Neural cell (in vitro differentiated cells): ENCODE measurements around the gene C17orf113.

Experiments
- EP300 ChIP-seq: fragments of 450-650 bp; conservative IDR thresholded peaks from 2 replicates; pipeline ENCODE4 v1.6.1; 2014; ENCODE audit warnings: antibody characterized with exemption, mild to moderate bottlenecking, moderate library complexity; ENCODE audit not compliant: poor library complexity, severe bottlenecking
- EZH2 ChIP-seq: fragments of 200-600, 300-800 bp; shearing (Covaris generic), sonication (generic); IDR thresholded peaks from 2 replicates; pipeline ENCODE4 v1.6.1; 2014; ENCODE audit warnings: antibody characterized with exemption, low read length, borderline replicate concordance, mild to moderate bottlenecking; ENCODE audit not compliant: insufficient read depth, poor library complexity, severe bottlenecking
- MXI1 ChIP-seq: fragments of 450-650 bp; conservative IDR thresholded peaks from 2 replicates; pipeline ENCODE4 v1.6.1; 2014; ENCODE audit warnings: antibody characterized with exemption, mild to moderate bottlenecking; ENCODE audit not compliant: poor library complexity, severe bottlenecking
- RAD21 ChIP-seq: fragments of 450-650 bp; conservative IDR thresholded peaks from 2 replicates; pipeline ENCODE4 v1.6.1; 2014; ENCODE audit warnings: antibody characterized with exemption, mild to moderate bottlenecking, moderate library complexity
- SMC3 ChIP-seq: fragments of 450-650 bp; conservative IDR thresholded peaks from 2 replicates; pipeline ENCODE4 v1.6.1; 2014; ENCODE audit warnings: antibody characterized with exemption, mild to moderate bottlenecking, moderate library complexity; ENCODE audit not compliant: poor library complexity
- TAF1 ChIP-seq: IDR thresholded peaks from 2 replicates; pipeline ENCODE4 v1.6.1; 2012; ENCODE audit warnings: low read depth
- TF ChIP-seq, protein P1 (sequence below): fragments of 450-650 bp; IDR thresholded peaks from 2 replicates; pipeline ENCODE4 v1.5.1; 2014; ENCODE audit warnings: antibody characterized with exemption, mild to moderate bottlenecking, moderate library complexity; ENCODE audit not compliant: poor library complexity, severe bottlenecking
- TF ChIP-seq, protein P2 (sequence below): IDR thresholded peaks from 2 replicates; pipeline ENCODE4 v1.6.1; 2012; ENCODE audit warnings: borderline replicate concordance

DNA sequence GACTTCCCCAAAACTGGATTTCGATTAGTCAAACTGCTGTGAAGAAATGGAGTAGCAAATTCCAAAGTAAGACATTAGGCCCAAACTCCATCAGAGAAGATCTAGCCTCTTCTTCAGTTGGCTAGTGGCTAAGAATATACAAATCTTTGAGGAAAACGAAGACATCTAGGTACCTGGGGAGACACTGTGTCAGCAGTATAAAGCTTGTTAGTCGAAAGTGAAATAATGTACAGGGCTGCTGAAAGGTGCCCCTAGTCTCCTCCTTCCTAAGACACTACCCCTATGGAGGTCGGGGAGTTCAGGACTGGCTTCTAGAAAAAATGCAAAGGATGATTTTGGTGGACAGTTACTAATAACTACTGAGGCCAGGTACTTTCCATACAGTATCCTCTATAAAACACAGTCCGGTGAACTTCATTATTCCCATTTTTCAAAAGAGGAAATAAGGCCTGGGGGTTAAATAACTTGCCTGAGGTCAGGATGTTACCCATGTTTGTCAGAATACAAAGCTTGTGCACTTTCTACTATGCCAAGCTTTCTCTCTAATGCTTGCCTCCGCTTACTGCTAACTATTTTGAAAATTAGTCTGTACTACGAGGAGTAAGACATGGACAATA is 48.1 kb downstream of the C17orf113 start:
- TF ChIP-seq, protein P1, sequence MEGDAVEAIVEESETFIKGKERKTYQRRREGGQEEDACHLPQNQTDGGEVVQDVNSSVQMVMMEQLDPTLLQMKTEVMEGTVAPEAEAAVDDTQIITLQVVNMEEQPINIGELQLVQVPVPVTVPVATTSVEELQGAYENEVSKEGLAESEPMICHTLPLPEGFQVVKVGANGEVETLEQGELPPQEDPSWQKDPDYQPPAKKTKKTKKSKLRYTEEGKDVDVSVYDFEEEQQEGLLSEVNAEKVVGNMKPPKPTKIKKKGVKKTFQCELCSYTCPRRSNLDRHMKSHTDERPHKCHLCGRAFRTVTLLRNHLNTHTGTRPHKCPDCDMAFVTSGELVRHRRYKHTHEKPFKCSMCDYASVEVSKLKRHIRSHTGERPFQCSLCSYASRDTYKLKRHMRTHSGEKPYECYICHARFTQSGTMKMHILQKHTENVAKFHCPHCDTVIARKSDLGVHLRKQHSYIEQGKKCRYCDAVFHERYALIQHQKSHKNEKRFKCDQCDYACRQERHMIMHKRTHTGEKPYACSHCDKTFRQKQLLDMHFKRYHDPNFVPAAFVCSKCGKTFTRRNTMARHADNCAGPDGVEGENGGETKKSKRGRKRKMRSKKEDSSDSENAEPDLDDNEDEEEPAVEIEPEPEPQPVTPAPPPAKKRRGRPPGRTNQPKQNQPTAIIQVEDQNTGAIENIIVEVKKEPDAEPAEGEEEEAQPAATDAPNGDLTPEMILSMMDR = no peak
- no peak for TF ChIP-seq RAD21
- TF ChIP-seq SMC3 = no peak
- no peak for TF ChIP-seq EZH2
- TF ChIP-seq EP300 = no peak
- TF ChIP-seq MXI1 = no peak
- TF ChIP-seq TAF1 = no peak
- TF ChIP-seq, protein P2, sequence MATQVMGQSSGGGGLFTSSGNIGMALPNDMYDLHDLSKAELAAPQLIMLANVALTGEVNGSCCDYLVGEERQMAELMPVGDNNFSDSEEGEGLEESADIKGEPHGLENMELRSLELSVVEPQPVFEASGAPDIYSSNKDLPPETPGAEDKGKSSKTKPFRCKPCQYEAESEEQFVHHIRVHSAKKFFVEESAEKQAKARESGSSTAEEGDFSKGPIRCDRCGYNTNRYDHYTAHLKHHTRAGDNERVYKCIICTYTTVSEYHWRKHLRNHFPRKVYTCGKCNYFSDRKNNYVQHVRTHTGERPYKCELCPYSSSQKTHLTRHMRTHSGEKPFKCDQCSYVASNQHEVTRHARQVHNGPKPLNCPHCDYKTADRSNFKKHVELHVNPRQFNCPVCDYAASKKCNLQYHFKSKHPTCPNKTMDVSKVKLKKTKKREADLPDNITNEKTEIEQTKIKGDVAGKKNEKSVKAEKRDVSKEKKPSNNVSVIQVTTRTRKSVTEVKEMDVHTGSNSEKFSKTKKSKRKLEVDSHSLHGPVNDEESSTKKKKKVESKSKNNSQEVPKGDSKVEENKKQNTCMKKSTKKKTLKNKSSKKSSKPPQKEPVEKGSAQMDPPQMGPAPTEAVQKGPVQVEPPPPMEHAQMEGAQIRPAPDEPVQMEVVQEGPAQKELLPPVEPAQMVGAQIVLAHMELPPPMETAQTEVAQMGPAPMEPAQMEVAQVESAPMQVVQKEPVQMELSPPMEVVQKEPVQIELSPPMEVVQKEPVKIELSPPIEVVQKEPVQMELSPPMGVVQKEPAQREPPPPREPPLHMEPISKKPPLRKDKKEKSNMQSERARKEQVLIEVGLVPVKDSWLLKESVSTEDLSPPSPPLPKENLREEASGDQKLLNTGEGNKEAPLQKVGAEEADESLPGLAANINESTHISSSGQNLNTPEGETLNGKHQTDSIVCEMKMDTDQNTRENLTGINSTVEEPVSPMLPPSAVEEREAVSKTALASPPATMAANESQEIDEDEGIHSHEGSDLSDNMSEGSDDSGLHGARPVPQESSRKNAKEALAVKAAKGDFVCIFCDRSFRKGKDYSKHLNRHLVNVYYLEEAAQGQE = no peak
